HG03432 (cell line): ENCODE measurements around the gene CRTC1.

Source experiments
- ATAC-seq: cut with Tn5 transposase; IDR thresholded peaks from one replicate; pipeline ENCODE4 v1.9.1; 2021; ENCODE audit warnings: mild to moderate bottlenecking, moderate library complexity; ENCODE audit not compliant: unreplicated experiment

Gene CRTC1

DNA sequence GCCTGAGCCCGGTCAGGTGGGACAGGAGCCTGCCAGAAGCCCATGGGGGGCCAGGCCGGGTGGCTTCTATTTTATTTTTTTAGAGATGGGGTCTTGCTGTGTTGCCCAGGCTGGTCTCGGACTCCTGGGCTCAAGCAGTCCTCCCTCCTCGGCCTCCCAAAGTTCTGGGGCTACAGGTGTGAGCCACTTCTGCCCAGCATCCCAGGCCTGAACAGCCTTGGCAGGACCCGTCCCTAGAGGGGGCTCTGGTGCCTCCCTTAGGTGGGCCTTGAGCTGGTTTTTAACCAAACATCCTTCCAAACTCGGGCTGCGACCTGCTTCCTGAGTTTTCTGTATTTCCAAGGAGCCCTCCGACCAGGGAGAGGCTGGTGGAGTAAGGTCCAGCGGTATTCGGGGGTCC lies 97.2 kb downstream of the CRTC1 start:
- ATAC-seq, result no peak

DNA sequence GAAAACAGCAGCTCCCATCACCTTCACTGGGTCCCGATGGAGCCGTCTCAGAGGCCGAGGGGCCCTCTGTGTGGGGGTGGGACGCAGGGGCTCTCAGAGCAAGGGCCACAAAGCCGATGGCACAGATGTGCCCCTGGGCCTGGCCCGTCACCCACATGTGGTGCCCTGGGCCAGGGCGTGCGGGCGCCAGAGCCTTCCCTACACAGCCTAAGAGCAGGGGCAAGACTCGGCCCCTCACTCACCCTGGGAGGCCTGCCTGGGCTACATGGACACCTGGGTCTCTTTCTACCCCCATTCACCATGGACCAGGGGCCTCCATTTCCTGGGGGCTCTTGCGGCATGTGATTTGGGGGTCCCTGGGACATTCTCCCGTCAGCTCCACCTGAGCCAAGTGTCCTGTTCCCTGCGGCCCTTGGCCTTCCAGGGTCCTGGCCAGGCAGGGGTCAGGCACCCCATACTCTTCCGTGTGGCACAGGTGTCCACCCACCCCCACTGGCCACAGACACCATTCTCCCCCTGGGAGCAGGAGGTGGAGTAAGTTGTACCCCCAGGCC lies 97.6 kb downstream of the CRTC1 start:
- ATAC-seq, result no peak

DNA sequence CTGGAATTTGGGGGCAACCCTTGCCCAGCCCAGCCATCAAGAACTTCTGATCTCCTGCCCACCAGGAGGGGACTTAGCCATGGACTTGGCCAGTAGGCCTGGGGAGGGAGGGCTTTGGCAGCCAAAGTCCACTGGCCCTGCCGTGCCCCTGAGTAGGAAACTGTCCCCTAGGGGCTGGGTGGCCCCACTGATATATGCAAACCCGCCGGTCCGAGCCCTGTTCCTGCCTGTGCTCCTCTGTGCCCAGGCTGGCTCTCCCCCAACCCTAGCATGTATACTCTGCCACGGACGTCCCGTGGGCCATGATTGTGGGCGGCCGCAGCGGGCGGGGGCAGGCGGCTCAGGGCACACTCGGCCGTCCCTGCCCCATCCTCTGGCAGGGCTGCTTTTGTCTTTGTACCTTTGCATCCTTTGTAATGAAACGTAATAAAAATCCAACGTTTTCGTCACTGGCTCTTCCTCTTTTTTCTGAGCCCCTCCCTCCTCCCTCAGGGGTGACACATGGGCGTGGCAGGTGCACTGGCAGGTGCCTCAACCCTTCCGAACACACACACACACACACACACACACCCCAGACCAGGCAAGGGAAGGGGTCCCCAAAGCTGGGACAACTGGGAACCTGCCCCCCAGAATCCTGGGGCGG lies 98.5 kb downstream of the CRTC1 start:
- ATAC-seq, result no peak

DNA sequence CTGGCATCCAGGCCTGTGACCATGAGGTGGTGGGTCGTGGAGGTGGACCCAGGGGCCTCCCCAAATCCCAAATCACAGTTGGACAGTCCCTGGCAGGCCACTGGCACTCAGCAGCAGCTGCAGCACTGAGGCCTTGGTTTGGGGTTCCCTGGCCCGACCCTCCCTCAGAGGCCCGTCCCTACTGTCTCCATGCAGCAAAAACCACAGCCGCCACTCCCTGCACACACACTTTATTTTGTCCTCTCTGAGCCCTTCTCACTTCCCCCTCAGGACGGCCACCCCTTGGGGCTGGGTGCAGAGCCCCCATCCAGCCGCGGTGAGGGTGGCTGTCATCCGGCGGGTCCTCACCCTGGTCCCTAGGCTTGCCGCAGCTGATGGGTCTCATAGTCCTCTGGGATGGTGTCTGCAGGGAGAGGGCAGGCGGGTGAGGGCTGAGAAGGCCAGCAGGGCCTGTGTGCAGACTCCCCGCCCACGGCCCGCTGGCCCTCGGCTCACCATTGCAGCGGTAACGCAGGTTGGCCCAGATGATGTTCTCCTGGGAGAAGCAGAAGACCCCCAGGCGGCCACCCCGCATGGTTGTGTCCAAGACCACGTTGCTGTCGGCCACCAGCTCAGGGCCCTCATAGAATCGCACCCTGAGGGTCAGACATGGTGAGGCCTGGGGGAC lies 99.2 kb downstream of the CRTC1 start:
- ATAC-seq, result no peak

DNA sequence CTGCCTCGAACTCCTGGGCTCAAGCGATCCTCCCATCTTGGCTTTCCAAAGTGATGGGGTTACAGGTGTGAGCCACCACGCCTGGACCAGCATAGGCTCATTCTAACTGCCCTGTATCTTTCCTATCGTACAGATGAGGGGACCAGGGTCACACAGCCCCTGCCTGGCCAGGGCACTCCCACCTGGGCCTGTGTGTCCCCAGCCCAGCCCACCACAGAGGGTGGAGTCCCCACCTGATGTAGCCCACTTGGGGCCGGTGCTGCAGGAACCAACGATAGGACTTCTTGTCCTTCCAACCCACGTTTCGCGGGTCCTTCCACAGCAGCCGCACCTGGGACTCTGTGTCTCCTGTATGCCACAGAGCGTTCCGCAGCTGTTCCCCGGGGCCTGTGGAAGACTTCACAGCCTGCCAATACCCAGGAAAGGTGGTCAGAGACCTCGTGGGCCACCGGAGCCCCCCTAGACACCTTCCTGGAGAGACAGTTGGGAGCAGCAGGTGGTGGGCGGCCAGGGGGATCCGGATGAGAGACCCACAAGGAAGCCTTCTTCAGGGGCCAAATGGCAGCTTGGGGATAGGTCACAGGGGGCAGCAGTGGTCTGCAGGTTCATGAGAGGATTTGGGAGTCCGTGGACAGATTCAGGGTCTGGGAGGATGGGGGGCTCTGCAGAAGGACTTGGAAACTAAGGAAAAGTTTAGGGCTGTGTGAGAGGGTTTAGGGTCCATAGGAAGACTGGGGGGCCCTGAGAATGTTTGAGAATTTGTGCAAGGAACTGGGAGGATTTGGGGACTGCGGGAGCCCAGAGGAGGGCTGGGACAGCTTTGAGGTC lies 100.7 kb downstream of the CRTC1 start:
- ATAC-seq, result no peak

DNA sequence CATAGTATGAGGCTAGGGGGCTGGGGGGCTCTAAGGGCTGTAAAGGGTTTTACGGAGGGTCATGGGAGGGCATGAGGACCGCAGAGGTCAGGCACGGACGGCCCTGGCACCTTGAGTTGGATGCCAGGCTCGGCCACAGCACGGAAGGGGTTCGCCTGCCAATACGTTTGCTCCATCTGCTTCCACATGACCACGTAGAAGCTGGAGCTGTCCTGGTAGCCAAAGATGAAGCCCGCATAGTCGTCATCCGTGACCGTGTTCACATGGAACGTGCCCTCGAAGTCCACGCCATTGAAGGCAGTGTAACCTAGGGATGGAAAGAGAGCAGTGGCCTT lies 101.3 kb downstream of the CRTC1 start:
- ATAC-seq, result no peak

DNA sequence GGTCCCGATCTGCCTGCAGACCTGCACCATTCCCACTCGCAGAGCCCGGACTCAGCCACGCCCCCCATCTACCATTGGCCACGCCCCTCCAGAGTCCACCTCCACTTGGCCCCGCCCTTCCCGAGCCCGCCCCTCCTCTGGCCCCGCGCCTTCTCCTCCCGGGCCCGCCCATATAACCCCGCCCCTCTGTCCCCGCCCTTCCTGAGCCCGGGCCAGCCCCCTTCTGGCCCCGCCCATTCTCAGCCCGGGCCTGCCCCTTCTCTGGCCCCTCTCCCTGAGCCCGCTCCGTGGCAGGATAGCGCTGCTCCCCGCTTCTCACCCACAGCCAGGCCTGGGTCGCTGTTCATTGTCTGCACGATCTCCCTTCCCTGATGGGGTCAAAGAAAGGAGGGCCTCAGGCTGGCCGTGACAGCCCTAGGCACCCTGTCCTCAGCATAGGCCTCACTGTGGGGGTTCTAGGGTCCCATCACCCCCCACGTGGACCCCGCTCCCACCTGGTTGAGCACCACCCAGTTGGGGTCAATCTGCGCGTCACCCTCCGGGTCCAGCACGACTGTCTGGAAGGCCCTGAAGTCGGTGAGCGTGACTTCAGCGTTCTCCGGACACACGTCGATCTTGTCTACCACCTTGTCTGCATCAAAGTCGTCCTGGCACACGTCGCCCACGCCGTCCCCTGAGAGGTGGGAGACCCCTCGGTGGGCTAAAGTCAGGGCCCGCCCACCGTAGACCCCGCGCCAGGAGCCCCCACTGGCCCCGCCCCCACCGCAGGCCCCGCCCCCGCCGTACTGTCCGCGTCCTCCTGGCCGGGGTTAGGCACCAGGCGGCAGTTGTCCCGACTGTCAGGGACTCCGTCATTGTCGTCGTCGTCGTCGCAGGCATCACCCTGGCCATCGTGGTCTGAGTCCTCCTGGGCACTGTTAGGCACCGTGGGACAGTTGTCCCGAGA lies 102.0 kb downstream of the CRTC1 start:
- no peak for ATAC-seq

DNA sequence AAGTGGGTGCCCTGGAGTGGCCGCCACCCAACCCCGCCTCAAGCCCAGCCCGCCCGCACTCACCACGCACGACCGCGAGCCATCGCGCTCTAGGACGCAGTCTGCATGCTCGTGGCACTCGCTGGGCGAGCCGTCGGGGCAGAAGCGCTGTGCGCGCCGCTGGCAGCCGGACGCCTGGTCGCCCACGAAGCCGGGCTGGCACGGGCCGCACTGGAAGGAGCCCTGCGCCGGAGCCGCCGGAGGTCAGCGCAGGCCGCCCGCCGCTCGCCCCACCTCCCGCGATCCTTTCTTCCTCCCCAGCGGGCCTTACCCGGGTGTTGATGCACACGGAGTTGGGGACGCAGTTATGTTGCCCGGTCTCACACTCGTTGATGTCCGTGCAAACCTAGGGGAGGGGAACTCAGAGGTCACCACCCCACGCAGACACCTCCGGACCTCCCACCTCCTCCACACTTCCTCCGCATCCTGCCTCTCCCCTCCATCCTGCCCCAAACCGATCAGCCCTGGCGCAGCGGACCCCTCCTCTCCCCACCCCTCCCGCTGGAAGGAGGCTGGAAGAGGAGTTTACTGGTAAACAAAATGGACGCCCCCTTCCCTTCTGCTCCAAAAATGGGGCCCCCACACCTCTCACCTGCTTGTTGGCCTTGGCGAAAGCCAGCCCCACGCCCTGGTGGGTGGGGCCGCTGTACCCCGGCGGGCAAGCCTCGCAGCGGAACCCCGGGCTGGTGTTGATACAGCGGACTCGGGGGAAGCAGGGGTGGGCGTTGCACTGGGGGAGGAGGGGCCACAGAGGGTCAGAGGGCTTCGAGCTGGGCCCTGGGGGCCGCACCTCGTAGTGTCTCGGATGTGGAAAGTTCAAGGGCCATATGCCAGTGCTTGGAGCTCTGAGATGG lies 105.3 kb downstream of the CRTC1 start:
- ATAC-seq, result no peak

DNA sequence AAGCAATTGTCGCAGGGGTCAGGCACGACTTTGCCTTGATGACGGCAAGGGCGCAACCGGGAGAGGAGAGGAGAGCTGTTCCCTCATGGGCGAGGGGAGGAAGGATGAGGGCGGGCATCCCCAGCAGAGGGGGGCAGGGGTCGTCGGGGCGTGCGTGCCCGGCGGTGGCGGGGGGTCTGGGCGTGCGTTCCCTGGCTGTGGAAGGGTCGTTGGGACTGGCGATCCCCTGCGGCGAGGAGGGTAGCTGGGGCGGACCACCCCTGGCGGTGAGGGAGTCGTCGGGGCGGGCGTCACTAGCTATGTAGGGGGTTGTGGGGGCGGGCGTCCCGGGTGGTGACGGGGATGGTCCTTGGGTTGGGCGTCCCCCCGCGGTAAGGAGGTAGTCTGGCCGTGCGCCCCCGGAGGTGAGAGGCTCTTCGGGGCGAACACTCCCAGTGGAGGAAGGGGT lies 106.0 kb downstream of the CRTC1 start:
- no peak for ATAC-seq

DNA sequence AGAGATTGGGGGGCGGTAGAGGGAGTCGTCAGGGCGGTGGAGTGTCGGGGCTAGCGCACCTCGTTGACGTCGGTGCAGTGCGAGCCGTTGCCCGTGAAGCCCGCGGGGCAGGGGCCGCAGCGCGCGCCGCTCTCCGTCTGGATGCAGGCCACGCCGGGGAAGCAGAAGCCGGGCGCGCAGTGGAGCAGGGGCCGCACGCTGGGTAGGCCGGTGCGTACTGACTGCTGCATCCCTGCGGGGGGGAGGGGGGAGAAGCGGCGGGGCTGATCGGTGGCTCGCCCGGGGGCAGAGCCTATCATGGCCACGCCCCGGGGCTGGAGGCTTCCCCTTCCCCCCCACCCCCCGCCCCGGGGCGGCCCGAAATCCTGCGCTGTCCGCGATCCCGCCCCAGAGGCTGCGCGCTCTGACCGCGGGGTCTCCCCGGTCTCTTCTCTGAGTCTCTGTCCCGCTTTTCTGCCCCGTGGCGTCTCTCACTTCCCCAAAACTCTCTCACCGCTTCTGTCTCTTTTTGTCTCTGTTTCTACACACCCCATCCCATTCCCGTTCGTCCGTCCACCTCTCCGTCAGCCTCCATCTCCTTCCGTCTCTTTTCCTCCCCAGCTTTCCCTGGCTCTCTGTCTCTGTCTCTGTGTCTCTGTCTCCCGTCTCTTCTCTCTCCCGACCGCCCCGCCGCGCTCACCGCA lies 106.5 kb downstream of the CRTC1 start:
- no peak for ATAC-seq

DNA sequence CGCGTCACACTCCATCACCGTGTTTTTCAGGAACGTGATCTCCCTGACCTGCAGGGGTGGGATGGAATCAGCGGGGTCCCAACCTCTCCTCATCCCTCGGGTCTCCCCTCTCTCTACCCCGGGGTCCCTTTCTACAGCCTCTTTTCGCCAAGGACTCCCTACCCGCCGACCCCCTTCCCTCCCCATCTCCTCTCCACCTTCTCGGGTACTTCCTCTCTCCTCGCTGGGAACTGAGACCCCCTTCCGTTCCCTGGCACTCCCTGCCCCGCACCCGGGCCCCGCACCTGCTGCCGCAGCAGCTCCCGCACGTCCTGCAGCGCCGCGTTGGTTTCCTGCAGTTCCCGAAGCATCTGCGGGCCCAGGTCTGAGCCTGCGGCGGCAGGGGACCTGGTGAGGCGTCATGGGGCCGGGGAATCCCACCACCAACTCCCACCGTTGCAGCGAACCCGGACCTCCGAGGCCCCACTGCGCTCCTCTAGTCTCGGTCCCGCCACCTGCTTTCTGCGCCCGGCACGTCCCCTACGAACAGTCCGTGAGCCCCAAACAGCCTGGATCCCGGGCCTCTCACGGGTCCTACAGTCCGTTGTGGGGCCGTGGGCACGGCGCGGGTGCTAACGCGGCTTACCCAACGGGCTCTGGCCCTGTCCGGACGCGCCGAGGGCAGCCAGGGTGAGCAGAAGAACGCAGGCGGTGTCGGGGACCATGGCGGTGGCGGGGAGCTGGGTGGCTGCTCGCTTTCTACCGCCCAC lies 107.3 kb downstream of the CRTC1 start, which contains the start of gene COMP:
TSS of gene COMP (minus strand) at position 740 of the 749 bp plus-strand sequence. CDS start at position 704, 36 bp downstream.
- ATAC-seq, result no peak

DNA sequence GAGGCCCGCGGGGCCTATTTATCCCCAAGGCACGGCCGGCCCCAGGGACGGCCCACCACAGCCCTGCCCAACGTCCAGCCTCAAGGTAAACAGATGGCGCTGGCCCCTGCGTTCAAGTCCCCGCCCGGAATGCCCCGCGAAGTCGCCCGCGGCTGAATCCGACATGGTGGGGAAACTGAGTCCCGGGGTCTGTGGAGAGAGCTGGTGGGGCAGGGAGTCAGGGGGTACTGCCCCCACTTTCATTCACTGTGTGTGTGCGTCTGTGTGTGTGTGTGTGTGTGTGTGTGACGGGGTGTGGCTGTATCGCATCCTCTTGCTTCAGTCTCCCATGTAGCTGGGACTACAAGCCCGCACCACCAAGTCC lies 107.8 kb downstream of the CRTC1 start:
- no peak for ATAC-seq

DNA sequence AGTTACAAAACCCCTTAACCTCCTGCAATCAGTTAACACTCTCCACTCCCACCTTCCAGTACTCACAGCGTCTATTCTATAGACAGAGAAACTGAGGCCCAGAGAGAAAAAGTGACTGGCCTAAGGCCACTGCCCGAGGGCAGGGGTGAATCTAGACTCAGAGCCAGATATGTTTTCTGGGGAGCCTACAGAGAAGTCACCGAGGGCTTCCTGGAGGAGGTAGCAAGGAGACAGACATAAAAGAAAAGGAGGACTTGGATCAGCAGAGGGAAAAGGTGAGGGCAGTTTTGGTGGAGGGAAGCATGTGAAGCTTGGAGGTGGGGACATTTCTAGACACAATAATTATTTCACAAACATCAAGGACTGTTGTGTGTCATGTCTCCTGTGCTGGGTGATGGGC lies 109.2 kb downstream of the CRTC1 start:
- ATAC-seq, result no peak

DNA sequence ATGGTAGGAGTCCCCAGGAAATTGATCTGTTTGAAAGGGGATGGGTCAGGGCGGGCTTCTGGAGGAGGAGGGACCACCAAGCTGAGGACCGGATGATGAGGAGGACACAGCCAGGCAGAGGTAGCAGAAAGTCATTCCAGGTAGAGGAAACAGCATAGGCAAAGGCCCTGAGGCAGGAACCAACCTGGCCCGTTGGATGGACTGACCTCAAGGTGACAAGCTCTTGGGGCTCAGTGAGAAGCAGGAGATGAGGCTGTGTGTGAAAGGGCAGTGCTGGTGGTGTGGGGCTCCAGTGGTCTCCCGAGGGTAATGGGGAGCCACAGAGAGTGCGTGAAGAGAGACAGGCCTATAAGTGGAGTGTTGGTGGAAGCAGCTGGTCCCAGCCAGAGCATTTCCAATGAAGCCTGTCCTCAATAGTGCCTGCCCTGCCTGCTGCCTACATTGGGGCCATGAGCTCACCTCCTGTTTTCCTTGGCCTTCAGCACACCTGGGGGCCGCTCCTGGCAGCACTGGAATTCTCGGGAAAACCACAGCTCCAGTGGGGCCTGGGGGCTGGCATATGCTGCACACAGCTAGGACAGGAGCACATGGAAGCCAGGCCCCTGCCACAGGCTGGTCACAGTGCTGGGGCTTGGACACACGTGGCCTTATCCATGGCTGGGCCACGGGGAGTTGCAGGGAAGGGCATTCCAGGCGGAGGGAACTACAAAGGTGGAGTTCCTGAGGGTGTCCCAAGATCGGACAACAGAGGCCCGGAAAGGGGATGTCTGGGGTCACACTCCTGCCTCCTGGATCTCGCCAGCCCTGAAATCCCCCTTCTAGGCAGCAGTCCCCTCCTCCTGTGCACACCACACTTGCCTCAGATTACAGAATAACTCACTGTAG lies 109.9 kb downstream of the CRTC1 start:
- ATAC-seq, result no peak

DNA sequence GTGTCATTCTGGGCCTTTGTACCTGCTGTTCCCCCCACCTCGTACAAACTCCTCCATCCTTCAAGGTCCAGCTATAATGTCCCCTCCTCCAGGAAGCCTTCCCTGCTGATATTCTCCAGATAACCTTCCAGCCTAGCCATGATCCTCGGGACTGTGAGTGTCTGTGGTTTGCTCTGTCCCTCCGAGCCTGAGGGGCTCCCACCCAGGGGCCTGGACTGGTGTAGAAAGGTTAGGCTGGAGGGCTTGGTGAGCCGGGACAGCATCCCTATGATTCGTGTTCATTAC lies 110.5 kb downstream of the CRTC1 start:
- no peak for ATAC-seq

DNA sequence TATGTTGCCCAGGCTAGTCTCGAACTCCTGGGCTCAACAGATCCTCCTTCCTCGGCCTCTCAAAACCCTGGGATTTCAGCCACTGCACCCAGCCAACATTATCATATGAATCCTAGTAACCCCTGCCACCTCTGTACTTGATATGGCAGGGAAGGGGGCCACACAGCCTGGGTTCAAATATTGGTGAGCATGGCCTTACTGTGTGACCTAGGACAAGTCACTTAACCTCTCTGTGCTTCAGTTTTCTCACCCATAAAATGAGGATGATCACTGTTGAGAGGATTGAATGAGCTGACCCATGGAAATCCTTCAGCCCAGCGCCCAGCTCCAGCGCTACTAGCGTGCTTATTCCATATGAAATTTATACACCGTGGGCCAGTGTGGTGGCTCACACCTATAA lies 111.2 kb downstream of the CRTC1 start:
- no peak for ATAC-seq

DNA sequence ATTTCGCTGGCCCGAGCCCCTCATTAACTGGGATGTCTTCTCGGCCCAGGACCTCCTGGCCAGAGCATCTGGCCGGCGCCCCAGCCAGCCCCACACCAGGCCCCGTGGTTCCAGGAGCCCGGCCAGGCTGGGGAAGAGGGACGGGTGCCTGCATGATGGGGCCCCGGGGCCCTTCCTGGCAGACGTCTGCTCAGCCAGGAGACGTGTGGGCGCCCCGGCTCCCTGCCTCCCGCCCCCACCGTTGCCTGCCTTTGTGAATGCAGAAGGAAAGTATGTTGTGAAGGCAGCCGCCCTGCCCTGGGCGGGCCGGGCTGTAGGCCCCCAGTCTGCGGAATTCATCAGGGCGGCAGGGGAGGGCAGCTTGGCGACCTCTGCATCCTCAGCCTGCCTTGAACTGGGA lies 112.1 kb downstream of the CRTC1 start:
- no peak for ATAC-seq

DNA sequence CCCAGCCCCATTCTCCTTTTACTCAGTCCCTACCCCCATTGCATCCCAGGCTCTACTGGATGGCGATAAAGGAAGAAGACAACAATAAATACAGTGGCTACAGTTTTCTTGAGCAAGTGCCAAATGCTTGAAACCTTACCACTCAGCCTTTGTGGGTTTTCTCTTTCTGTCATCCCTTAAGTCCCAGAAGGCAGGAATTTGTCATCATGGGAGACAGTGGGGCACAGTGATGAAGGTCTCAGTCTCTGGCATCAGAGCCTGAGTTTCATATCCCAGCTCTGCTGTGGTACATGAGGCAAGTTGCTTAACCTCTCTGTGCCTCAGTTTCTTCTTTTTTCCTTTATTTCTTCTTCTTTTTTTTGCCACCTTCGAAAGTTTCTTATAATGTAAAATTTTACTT lies 112.8 kb downstream of the CRTC1 start:
- ATAC-seq, result no peak
